Measurements from ENCODE around the gene SNAPC4. TPM values are rescaled to one million over a fixed set of nuclear protein-coding genes. Genes with fewer than 3 reads are reported as not detected.
"Not testable (repeated sequence)": the region's sequence is repeated elsewhere in the genome, so short reads cannot be mapped to it uniquely, and the experiment has no call there.

Gene SNAPC4
- total RNA-seq, 1 experiment from 2014 or later = 15.3 TPM

DNA sequence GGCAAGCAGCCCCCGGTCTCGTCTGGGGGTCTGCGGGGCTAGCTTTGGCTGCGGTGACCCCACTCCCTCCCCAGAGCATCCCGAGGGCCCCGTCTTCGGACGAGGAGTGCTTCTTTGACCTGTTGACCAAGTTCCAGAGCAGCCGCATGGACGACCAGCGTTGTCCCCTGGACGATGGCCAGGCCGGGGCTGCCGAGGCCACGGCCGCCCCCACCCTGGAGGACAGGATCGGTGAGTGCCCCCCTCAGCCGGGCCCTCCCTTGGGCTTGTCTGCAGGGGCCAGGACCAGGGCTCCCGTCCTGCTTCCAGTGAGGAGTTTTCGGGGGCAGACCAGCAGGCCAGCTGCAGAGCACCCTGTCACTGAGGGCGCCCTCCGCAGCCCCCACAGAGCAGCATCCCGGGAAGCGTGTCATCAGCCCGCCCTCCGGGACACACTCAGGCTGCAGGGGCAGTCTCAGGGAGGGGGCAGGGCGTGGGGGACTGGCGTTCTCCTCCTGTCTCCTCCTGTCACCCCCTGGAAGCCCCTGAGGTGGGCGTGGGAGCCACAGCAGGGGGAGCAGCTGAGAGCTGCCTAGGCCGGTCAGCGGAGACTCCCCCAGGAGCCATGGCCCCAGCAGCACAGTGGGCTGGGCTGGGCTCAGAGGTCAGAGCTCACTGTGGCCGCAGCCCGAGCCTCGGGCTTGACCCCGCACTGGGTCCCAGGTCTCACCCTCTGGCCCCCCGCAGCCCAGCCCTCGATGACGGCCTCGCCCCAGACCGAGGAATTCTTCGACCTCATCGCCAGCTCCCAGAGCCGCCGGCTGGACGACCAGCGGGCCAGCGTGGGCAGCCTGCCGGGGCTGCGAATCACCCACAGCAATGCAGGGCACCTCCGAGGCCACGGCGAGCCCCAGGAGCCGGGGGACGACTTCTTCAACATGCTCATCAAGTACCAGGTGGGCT, 44.1 kb downstream of the SNAPC4 start:
- no peak for DNase-seq (ENCODE audit: low read depth)

DNA sequence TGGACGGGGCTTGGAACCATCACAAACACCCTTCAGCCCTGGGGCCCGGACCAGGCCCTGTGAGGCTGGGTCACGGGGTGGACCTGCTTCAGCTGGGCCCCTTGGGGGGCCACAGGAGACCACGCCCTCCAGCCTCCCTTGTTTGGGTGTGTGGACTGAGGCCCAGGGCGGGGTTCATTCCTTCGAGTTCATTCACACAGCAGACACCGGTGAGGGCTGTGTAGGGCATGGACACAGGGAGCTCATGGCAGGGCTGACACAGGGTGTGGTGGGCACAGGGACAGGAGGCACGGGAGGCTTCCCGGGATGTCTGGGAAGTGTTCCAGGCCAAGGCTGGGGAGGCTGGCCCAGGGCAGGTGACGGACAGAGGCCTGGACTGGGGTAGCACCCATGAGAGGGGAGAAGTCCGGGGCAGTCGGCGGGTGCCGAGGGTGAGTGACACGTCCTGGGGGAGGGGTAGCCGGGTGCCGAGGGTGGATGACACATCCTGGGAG, 45.3 kb downstream of the SNAPC4 start:
- DNase-seq (ENCODE audit: low read depth) = no peak

DNA sequence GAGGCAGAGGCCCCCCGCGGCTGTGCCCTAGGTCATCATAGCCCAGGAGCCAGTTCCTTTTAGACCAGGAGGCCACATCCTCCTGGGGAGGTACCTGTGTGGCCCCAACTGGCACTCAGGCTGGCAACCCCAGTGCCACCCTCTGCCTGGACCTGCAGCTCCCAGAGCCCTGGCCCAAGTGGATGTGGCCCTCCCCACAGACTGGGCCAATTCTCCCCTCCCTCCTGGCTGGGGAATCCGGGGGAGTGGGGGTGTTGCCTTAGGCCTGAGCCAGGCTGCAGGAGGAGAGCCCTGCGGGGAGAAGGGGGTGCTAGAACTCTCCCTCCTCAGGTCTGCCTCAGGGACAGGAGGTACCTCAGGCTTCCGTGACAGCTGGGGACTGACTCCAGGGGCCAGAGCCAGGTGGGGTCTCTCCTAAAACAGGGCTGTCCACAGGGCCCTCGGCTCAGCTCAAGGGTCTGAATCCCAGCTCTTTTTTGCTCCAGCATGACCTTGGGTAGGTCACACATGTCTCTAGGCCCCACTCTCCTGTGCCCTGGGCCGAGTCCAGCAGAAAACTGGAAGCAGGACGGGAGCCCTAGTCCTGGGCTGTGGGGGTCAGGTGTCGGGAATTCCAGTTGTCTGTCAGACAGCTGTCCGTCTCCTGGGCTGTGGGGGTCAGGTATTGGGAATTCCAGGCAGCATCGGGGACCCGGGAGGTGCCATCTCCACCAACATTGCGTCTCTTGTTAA, 46.0 kb downstream of the SNAPC4 start:
- DNase-seq (ENCODE audit: low read depth) = no peak

DNA sequence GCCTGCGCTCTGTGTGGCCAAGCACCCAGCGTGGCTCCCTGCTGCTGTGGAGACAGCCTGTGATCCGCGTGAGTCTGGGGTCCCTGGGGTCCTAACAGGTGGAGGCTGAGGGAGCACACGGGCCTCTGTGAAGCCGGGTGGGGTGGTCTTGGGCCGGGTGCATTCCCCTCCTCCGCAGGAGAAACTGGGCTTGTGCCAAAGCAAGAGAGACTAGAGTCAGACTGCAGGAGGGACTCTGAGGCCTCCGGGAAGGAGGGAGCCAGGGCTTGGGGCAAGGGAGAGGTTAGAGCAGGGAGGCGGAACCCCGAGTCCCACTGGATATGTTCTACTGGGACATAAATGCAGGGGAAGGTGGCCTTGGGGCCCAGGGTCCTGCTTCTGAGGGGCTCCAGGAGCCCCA, 46.9 kb downstream of the SNAPC4 start:
- DNase-seq (ENCODE audit: low read depth) = no peak

DNA sequence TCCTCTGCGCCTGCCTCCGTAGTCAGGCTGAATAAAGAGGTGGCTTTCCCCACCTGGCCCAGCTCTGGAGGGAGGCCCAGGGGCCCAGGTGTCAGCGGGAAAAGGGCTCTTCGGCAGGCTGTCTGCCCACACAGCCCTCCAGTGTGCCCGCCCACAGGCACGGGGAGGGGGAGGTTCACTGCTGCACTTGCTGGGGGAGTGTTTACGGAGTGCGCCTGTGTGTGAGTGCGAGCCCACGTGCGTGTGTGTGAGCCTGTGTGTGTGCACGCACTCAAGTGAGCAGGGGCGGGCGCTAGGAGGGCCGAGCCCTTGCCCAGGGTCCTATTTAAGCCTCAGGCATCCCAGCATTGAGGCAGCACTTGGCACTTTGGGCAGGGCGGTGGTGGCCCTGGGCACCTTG, 47.3 kb downstream of the SNAPC4 start:
- no peak for DNase-seq (ENCODE audit: low read depth)

DNA sequence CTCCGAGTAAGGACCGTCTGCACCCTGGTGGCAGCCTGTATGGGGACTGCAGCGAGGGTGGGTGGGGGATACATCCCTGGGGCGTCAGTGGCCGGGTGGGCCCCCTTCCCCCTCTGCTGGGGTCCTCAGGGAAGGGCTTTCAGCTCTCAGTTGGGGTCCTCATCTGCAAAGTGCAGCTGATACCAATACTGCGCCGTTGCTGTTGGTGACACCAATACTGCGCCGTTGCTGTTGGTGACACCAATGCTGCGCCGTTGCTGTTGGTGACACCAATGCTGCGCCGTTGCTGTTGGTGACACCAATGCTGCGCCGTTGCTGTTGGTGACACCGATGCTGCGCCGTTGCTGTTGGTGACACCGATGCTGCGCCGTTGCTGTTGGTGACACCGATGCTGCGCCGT, 48.1 kb downstream of the SNAPC4 start:
- DNase-seq (ENCODE audit: low read depth) = not testable (repeated sequence)

DNA sequence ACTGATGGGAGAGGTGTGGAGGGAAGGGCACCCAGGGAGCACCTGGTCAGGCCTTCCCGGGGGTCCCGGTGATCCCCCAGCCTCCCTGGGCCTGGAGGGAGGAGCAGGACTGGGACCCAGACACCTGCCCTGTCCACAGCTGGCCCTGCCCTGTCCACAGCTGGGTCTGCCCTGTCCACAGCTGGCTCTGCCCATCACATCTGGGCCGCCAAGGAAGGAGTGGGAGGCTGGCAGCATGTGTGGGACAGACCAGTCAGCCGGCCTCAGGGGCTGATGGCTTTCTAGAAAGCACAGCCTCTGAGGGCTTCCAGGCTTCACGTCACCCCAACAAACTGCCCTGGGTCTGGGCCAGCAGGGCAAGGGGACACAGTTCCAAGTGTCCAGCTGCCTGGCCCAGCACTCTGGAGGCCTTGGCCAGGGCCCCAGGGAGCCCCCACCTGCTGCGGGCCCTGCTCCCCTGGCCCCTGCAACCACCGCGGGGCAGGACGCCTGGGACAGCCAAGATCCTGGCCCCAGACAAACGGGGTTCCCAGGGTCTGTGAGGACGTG, 48.6 kb downstream of the SNAPC4 start:
- DNase-seq (ENCODE audit: low read depth) = no peak

Other genes starting within 250 kb of the SNAPC4 start
- not detected in 2 replicates for gene LHX3, start 195.0 kb downstream of the SNAPC4 start, total RNA-seq (2014; rRNA removed; shearing (Covaris generic))
- gene QSOX2, start 154.4 kb downstream of the SNAPC4 start, total RNA-seq (2014; rRNA removed; shearing (Covaris generic)) = 20.1 and 21.7 TPM in 2 replicates
- gene CCDC187, start 96.1 kb downstream of the SNAPC4 start, total RNA-seq (2014; rRNA removed; shearing (Covaris generic)) = under 0.01 and 0.02 TPM in 2 replicates
- gene GPSM1, start 72.6 kb downstream of the SNAPC4 start, total RNA-seq (2014; rRNA removed; shearing (Covaris generic)) = 19.0 and 23.1 TPM in 2 replicates
- gene DNLZ, start 36.4 kb downstream of the SNAPC4 start, total RNA-seq (2014; rRNA removed; shearing (Covaris generic)) = 36.6 and 44.0 TPM in 2 replicates
- 0.43 and 0.66 TPM in 2 replicates for gene CARD9, start 26.5 kb downstream of the SNAPC4 start, total RNA-seq (2014; rRNA removed; shearing (Covaris generic))
- 114 and 125 TPM in 2 replicates for gene ENTR1, start 10.4 kb upstream of the SNAPC4 start, total RNA-seq (2014; rRNA removed; shearing (Covaris generic))
- gene PMPCA, start 10.5 kb upstream of the SNAPC4 start, total RNA-seq (2014; rRNA removed; shearing (Covaris generic)) = 88.6 and 104 TPM in 2 replicates
- gene INPP5E, start 39.7 kb upstream of the SNAPC4 start, total RNA-seq (2014; rRNA removed; shearing (Covaris generic)) = 12.1 and 16.6 TPM in 2 replicates
- 18.1 and 22.7 TPM in 2 replicates for gene SEC16A, start 82.9 kb upstream of the SNAPC4 start, total RNA-seq (2014; rRNA removed; shearing (Covaris generic))
- 11.4 and 13.7 TPM in 2 replicates for gene NOTCH1, start 145.9 kb upstream of the SNAPC4 start, total RNA-seq (2014; rRNA removed; shearing (Covaris generic))

Data from HT1080 (cell line).